NCI-H69 (cell line): ENCODE results near the gene ZNF142.

Experiments used
- DNase-seq: peaks from one replicate; lab custom pipeline; 2025; lab: John Stamatoyannopoulos, UW

Gene ZNF142

GRCh38 chr2:218648088-218648786 is 11.2 kb downstream of the ZNF142 start:
- peak; percentile 33 for DNase-seq

GRCh38 chr2:218645126-218645525 is 14.3 kb downstream of the ZNF142 start:
- DNase-seq: no peak

- no peak for DNase-seq
These were observed 14.7 kb downstream of the ZNF142 start for GRCh38 chr2:218644721-218645120.

GRCh38 chr2:218643751-218644310 is 15.6 kb downstream of the ZNF142 start:
- no peak for DNase-seq

- DNase-seq: no peak
These were observed 16.6 kb downstream of the ZNF142 start for GRCh38 chr2:218642786-218643185.

GRCh38 chr2:218642121-218642656 is 17.2 kb downstream of the ZNF142 start:
- no peak for DNase-seq

- no peak for DNase-seq
These were observed 21.1 kb downstream of the ZNF142 start for GRCh38 chr2:218638372-218638771.

GRCh38 chr2:218635719-218636118 is 23.7 kb downstream of the ZNF142 start:
- DNase-seq: no peak

- peak; percentile 19 for DNase-seq
These were observed 27.6 kb downstream of the ZNF142 start for GRCh38 chr2:218631837-218632236.

- DNase-seq: no peak
These were observed 31.5 kb downstream of the ZNF142 start for GRCh38 chr2:218627939-218628338.

- DNase-seq: no peak
These were observed 33.1 kb downstream of the ZNF142 start for GRCh38 chr2:218626369-218626768.

- DNase-seq: no peak
These were observed 36.1 kb downstream of the ZNF142 start for GRCh38 chr2:218623366-218623705.

GRCh38 chr2:218622606-218623365 is 36.6 kb downstream of the ZNF142 start:
- no peak for DNase-seq

GRCh38 chr2:218621007-218621406 is 38.4 kb downstream of the ZNF142 start:
- no peak for DNase-seq

GRCh38 chr2:218618102-218618860 is 41.1 kb downstream of the ZNF142 start:
- peak; percentile 44 for DNase-seq

- DNase-seq: no peak
These were observed 43.5 kb downstream of the ZNF142 start for GRCh38 chr2:218615868-218616315.

GRCh38 chr2:218607436-218608115 is 51.8 kb downstream of the ZNF142 start, which contains the start of gene PLCD4:
Gene PLCD4 (plus strand): TSS chr2:218607899. CDS start chr2:218615740, 7,841 bp downstream.
- peak; percentile 85 for DNase-seq

GRCh38 chr2:218605432-218605831 is 54.0 kb downstream of the ZNF142 start:
- peak; percentile 91 for DNase-seq
